Measurements from ENCODE around the gene TRPM5. TPM values are rescaled to one million over a fixed set of nuclear protein-coding genes. Genes with fewer than 3 reads are reported as not detected.

TRPM5 gene
- total RNA-seq, 1 donor from 2014 or later: not detected

DNA sequence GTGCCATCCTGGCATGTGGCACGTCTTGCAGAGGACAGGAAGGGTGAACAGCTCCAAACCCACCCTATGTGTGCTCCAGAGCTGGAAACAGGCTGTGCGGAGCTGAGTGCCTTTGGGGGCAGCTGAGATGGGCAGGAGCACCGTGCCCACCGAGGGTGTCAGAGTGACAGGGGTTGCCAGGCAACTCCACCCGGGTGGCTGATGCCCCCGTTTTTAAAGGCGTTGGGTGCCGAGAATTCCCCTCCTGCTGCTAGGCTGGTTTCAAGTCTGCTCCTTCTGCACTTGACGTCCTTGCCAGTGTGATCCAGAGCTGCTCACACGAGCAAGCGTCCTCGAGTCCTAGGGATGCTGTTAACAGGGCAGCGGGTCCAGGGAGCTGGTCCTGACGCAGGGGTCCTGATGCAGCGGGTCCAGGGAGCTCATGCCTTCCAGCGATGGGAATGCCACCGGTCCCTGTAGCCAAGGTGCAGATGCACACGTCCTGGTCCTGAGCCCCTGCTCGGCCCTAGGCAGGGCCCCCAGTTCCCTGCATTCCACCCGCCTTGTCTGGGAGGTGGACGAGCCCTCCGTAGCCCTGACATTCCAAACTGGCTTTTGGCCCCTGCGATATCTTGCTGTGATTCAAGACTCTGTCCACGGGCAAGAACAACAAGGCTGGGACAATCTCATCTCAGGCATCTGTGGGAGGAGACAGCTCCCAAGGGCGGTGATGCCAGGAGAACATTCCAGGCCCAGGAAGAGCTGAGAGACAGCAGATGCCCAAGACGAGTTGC lies 5.4 kb upstream of the TRPM5 start:
- no peak for FAIRE-seq
- H3K9me3 Mint-ChIP-seq (ENCODE audit: unreplicated experiment): peaks cover 2% of the 10 kb centered on the region
- H3K27me3 Mint-ChIP-seq (ENCODE audit: low read depth, unreplicated experiment): peaks cover 81% of the 10 kb centered on the region
- Histone ChIP-seq H4K20me1 (ENCODE audit: insufficient read depth, low read length) (no peaks in the 10 kb centered on the region), H3K9me3 (ENCODE audit: insufficient read depth, low read depth, low read length) (no peaks in the 10 kb centered on the region), H3K36me3 (ENCODE audit: insufficient read depth, low read length) (no peaks in the 10 kb centered on the region), H3K4me1 (ENCODE audit: insufficient read depth, low read length) (no peaks in the 10 kb centered on the region), H3K4me2 (ENCODE audit: low read length) (no peak overlapping the region), H3K27me3 (ENCODE audit: insufficient read depth, low read length) (peaks cover 14% of the 10 kb centered on the region), H3K4me3 (ENCODE audit: insufficient read depth, low read depth, low read length) (no peak overlapping the region), H3K79me2 (ENCODE audit: insufficient read depth, low read length) (no peaks in the 10 kb centered on the region), H3K9ac (ENCODE audit: low read length) (no peak overlapping the region), H3K27ac (ENCODE audit: low read depth, low read length) (no peak overlapping the region), H2AFZ (ENCODE audit: low read depth, low read length) (no peak overlapping the region)
- H3K4me3 Mint-ChIP-seq (ENCODE audit: unreplicated experiment): no peak overlapping the region
- no peak overlapping the region for H3K27ac Mint-ChIP-seq (ENCODE audit: unreplicated experiment)
- no peak for TF ChIP-seq EZH2 (IDR thresholded peaks at IDR 0.05; ENCODE audit: insufficient read depth, low read length)
- TF ChIP-seq, protein P1, sequence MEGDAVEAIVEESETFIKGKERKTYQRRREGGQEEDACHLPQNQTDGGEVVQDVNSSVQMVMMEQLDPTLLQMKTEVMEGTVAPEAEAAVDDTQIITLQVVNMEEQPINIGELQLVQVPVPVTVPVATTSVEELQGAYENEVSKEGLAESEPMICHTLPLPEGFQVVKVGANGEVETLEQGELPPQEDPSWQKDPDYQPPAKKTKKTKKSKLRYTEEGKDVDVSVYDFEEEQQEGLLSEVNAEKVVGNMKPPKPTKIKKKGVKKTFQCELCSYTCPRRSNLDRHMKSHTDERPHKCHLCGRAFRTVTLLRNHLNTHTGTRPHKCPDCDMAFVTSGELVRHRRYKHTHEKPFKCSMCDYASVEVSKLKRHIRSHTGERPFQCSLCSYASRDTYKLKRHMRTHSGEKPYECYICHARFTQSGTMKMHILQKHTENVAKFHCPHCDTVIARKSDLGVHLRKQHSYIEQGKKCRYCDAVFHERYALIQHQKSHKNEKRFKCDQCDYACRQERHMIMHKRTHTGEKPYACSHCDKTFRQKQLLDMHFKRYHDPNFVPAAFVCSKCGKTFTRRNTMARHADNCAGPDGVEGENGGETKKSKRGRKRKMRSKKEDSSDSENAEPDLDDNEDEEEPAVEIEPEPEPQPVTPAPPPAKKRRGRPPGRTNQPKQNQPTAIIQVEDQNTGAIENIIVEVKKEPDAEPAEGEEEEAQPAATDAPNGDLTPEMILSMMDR (IDR thresholded peaks at IDR 0.05; ENCODE audit: insufficient read depth, low read depth, low read length): no peak
- DNase-seq (ENCODE audit: low read depth): no peak
- no peaks in the 10 kb centered on the region for H3K36me3 Mint-ChIP-seq (ENCODE audit: low read depth, unreplicated experiment)
- no peaks in the 10 kb centered on the region for H3K4me1 Mint-ChIP-seq (ENCODE audit: low read depth, unreplicated experiment)

DNA sequence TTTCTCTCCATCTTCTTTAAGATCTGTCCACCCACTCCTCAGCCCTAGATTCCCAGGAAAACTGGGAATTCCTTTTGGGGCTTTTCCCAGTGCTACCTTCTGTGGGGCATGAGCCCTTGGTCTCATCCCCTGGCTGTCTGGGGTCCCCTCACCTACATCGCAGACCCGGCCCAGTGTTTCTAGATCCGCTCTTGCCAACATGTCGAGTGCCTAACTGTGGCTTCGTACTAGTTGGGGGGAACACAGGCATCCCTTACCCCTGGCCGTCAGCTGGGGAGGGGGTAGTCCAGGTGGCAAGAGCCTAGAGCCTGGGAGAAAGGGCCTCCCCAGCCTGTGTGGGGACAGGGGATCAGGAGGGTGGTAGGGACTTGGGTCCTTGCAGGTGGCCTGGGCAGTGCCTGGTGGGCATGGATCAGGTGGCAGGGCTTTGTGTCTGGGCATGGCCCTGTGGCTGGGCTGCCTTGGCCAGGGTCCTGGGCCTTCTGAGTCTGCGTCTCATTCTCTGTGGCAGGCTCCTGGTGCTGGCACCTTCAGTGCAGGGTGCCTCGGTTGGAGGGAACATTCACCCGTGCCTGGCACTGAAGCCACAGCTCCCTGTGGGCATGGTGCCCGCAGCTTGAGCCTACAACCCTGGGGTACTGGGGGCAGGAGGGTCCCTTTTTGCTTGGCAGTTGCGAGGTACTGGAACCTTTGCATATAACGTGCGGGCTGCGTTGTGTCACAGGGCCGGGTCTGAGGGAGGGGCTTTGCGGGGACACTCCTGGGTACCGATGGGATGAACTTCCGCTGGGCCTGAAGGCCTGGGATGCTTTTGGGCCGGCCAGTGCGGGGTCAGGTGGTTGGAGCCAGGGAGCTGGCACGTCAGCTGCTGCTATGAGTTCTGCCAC lies 4.6 kb upstream of the TRPM5 start:
- H3K27ac ChIP-seq (ENCODE audit: low read depth, low read length): no peak overlapping the region
- H3K9me3 ChIP-seq (ENCODE audit: insufficient read depth, low read depth, low read length): no peaks in the 10 kb centered on the region
- H3K4me3 Mint-ChIP-seq (ENCODE audit: unreplicated experiment): no peak overlapping the region
- no peaks in the 10 kb centered on the region for H3K36me3 Mint-ChIP-seq (ENCODE audit: low read depth, unreplicated experiment)
- H3K9ac ChIP-seq (ENCODE audit: low read length): no peak overlapping the region
- no peak for TF ChIP-seq EZH2 (IDR thresholded peaks at IDR 0.05; ENCODE audit: insufficient read depth, low read length)
- TF ChIP-seq, protein P1 (IDR thresholded peaks at IDR 0.05; ENCODE audit: insufficient read depth, low read depth, low read length): no peak
- H3K4me3 ChIP-seq (ENCODE audit: insufficient read depth, low read depth, low read length): no peak overlapping the region
- H3K27me3 ChIP-seq (ENCODE audit: insufficient read depth, low read length): peaks cover 14% of the 10 kb centered on the region
- H4K20me1 ChIP-seq (ENCODE audit: insufficient read depth, low read length): no peaks in the 10 kb centered on the region
- H3K27me3 Mint-ChIP-seq (ENCODE audit: low read depth, unreplicated experiment): peaks cover 74% of the 10 kb centered on the region
- H3K4me1 ChIP-seq (ENCODE audit: insufficient read depth, low read length): no peaks in the 10 kb centered on the region
- no peak for FAIRE-seq
- H3K4me2 ChIP-seq (ENCODE audit: low read length): no peak overlapping the region
- H3K36me3 ChIP-seq (ENCODE audit: insufficient read depth, low read length): no peaks in the 10 kb centered on the region
- H2AFZ ChIP-seq (ENCODE audit: low read depth, low read length): no peak overlapping the region
- no peaks in the 10 kb centered on the region for H3K79me2 ChIP-seq (ENCODE audit: insufficient read depth, low read length)
- H3K4me1 Mint-ChIP-seq (ENCODE audit: low read depth, unreplicated experiment): no peaks in the 10 kb centered on the region
- DNase-seq (ENCODE audit: low read depth): no peak
- H3K9me3 Mint-ChIP-seq (ENCODE audit: unreplicated experiment): peaks cover 2% of the 10 kb centered on the region
- H3K27ac Mint-ChIP-seq (ENCODE audit: unreplicated experiment): no peak overlapping the region

All from astrocyte (in vitro differentiated cells and primary cell).